Activated CD8-positive, alpha-beta memory T cell treated with anti-CD3 and anti-CD28 coated beads for 36 hours (primary cell): ENCODE data around the gene GDAP1L1. TPM values are rescaled to one million over a fixed set of nuclear protein-coding genes. Genes with fewer than 3 reads are reported as not detected.
"Not testable (repeated sequence)": the region's sequence is repeated elsewhere in the genome, so short reads cannot be mapped to it uniquely, and the experiment has no call there.

ENCODE experiments used
- CTCF ChIA-PET: fragments of 350-600 bp; sonication (Branson Sonifier 250); formaldehyde crosslinking; loops from one replicate; lab custom pipeline; 2021; ENCODE audit warnings: antibody characterized with exemption; lab: Charles Lee
- POLR2A ChIA-PET: fragments of 350-600 bp; sonication (Branson Sonifier 250); formaldehyde crosslinking; loops from one replicate; lab custom pipeline; 2021; ENCODE audit warnings: antibody characterized with exemption; lab: Charles Lee
- total RNA-seq, 2 experiments: library from RNA; stranded (reverse); gene quantifications; one replicate each; pipeline ENCODE4 v1.2.3, GENCODE V29; 2021

GDAP1L1 gene
- total RNA-seq, 2 experiments from 2014 or later = not detected

- CTCF ChIA-PET = not testable (repeated sequence)
These were observed 10.3 kb upstream of the GDAP1L1 start for GRCh38 chr20:44236840-44237239.

GRCh38 chr20:44241796-44242195, 5.3 kb upstream of the GDAP1L1 start:
- CTCF ChIA-PET = no interaction called here
- POLR2A ChIA-PET = no interaction called here

More at GRCh38 chr20:44236840-44237239, 10.3 kb upstream of the GDAP1L1 start:
- POLR2A ChIA-PET = not testable (repeated sequence)

GRCh38 chr20:44245977-44246376, 1.1 kb upstream of the GDAP1L1 start:
- CTCF ChIA-PET = interaction anchor here (0.9 kb wide), 1 partner anchor 30 kb away, joined by 3 read pairs; no protein-coding TSS in a partner anchor
- POLR2A ChIA-PET = no interaction called here

- ChIA-PET POLR2A (no interaction called here), CTCF (interaction anchor here (0.5 to 1.4 kb wide), 2 partner anchors 32 to 491 kb away, joined by 3 read pairs; no protein-coding TSS in a partner anchor)
These were observed 690 bp downstream of the GDAP1L1 start for GRCh38 chr20:44247586-44248409.

GRCh38 chr20:44248410-44248759, 1.3 kb downstream of the GDAP1L1 start:
- CTCF ChIA-PET = no interaction called here
- POLR2A ChIA-PET = no interaction called here

- CTCF ChIA-PET = no interaction called here
- POLR2A ChIA-PET = no interaction called here
These were observed 4.2 kb downstream of the GDAP1L1 start for GRCh38 chr20:44251284-44251683.

GRCh38 chr20:44253528-44253927, 6.4 kb downstream of the GDAP1L1 start:
- ChIA-PET CTCF (interaction anchor here (1.3 kb wide), 1 partner anchor 36 kb away, joined by 7 read pairs; no protein-coding TSS in a partner anchor), POLR2A (no interaction called here)

GRCh38 chr20:44254073-44254472, 7.0 kb downstream of the GDAP1L1 start:
- CTCF ChIA-PET = interaction anchor here (1.3 kb wide), 1 partner anchor 37 kb away, joined by 7 read pairs; no protein-coding TSS in a partner anchor
- POLR2A ChIA-PET = no interaction called here

- POLR2A ChIA-PET = no interaction called here
- CTCF ChIA-PET = no interaction called here
These were observed 8.8 kb downstream of the GDAP1L1 start for GRCh38 chr20:44255942-44256341.

GRCh38 chr20:44256961-44257360, 9.9 kb downstream of the GDAP1L1 start:
- POLR2A ChIA-PET = no interaction called here
- CTCF ChIA-PET = no interaction called here

- POLR2A ChIA-PET = no interaction called here
- CTCF ChIA-PET = no interaction called here
These were observed 11.2 kb downstream of the GDAP1L1 start for GRCh38 chr20:44258226-44258890.

GRCh38 chr20:44264287-44264686, 17.2 kb downstream of the GDAP1L1 start:
- CTCF ChIA-PET = interaction anchor here (0.5 kb wide), 1 partner anchor 49 kb away, joined by 3 read pairs; no protein-coding TSS in a partner anchor

GRCh38 chr20:44268802-44269201, 21.7 kb downstream of the GDAP1L1 start:
- ChIA-PET CTCF (no interaction called here), POLR2A (no interaction called here)

More at GRCh38 chr20:44264287-44264686, 17.2 kb downstream of the GDAP1L1 start:
- POLR2A ChIA-PET = no interaction called here

GRCh38 chr20:44271915-44272663, 25.0 kb downstream of the GDAP1L1 start:
- ChIA-PET CTCF (no interaction called here), POLR2A (no interaction called here)

- POLR2A ChIA-PET = no interaction called here
- CTCF ChIA-PET = no interaction called here
These were observed 26.4 kb downstream of the GDAP1L1 start for GRCh38 chr20:44273231-44274215.

- CTCF ChIA-PET = no interaction called here
- POLR2A ChIA-PET = no interaction called here
These were observed 27.4 kb downstream of the GDAP1L1 start for GRCh38 chr20:44274303-44275017.

- ChIA-PET POLR2A (no interaction called here), CTCF (no interaction called here)
These were observed 32.1 kb downstream of the GDAP1L1 start for GRCh38 chr20:44279228-44279627.

- ChIA-PET POLR2A (no interaction called here), CTCF (no interaction called here)
These were observed 33.3 kb downstream of the GDAP1L1 start for GRCh38 chr20:44280387-44280786.
